Natural killer cell (primary cell): ENCODE measurements around the gene MTURN. TPM values are rescaled to one million over a fixed set of nuclear protein-coding genes. Genes with fewer than 3 reads are reported as not detected.

ENCODE experiments used
- ATAC-seq, 3 donors: fragments of 150-1000 bp in 2 of 3; fragments of 200-7000 bp in 1 of 3; cut with Tn5 transposase; 1 replicate in 1 of 3; 2 replicates in 2 of 3; pipeline ENCODE4 v1.10.0; 2021; ENCODE audit warnings: mild to moderate bottlenecking in 2 of 3, moderate library complexity in 2 of 3
- DNase-seq, 2 donors: peaks; one replicate each; pipeline versions ENCODE4 v3.0.0 to v3.0.0-alpha.2; 2013 to 2021; ENCODE audit warnings: mixed read lengths in 1 of 2
- H3K27ac ChIP-seq: one replicate; pipeline ENCODE4 v1.5.1; 2013; ENCODE audit warnings: mild to moderate bottlenecking, low read length
- H3K27me3 ChIP-seq: one replicate; pipeline ENCODE4 v1.6.1; 2013; ENCODE audit warnings: low read length; ENCODE audit not compliant: control insufficient read depth, insufficient read depth
- H3K36me3 ChIP-seq: one replicate; pipeline ENCODE4 v1.6.1; 2013; ENCODE audit warnings: low read length; ENCODE audit not compliant: control insufficient read depth, insufficient read depth
- H3K4me1 ChIP-seq: one replicate; pipeline ENCODE4 v1.6.1; 2013; ENCODE audit warnings: low read length; ENCODE audit not compliant: control insufficient read depth, insufficient read depth
- H3K4me3 ChIP-seq: one replicate; pipeline ENCODE4 v1.5.1; 2013; ENCODE audit warnings: low read length
- H3K9me3 ChIP-seq: one replicate; pipeline ENCODE4 v1.6.1; 2013; ENCODE audit warnings: low read length; ENCODE audit not compliant: control insufficient read depth, insufficient read depth
- H3K27ac Mint-ChIP-seq, 2 donors: one replicate each; pipeline ENCODE4 v1.8.0; 2022; ENCODE audit warnings: mild to moderate bottlenecking in 2 of 2, mixed read lengths in 2 of 2, moderate library complexity in 1 of 2
- H3K27me3 Mint-ChIP-seq, 2 donors: one replicate each; pipeline ENCODE4 v1.8.0; 2022; ENCODE audit warnings: low read depth in 2 of 2, mixed read lengths in 2 of 2
- H3K36me3 Mint-ChIP-seq: one replicate; pipeline ENCODE4 v1.8.0; 2022; ENCODE audit warnings: mixed read lengths
- H3K4me1 Mint-ChIP-seq, 2 donors: one replicate each; pipeline ENCODE4 v1.8.0; 2022; ENCODE audit warnings: mixed read lengths in 2 of 2
- H3K4me3 Mint-ChIP-seq: one replicate; pipeline ENCODE4 v1.8.0; 2022; ENCODE audit warnings: mild to moderate bottlenecking, moderate library complexity, mixed read lengths
- H3K9me3 Mint-ChIP-seq, 2 donors: one replicate each; pipeline ENCODE4 v1.8.0; 2022; ENCODE audit warnings: mixed read lengths in 2 of 2
- WGBS: methylation state at CpG from one replicate; pipeline ENCODE4 v1.1.7; 2013; ENCODE audit warnings: missing lambda C conversion rate; ENCODE audit not compliant: insufficient coverage; 5-methylcytosine and 5-hydroxymethylcytosine counted together
- intact Hi-C: fragments of 100-400 bp; cut with micrococcal nuclease; formaldehyde crosslinking; loops from one replicate; pipeline ENCODE4 v1.14.2; 2022
- total RNA-seq, 4 donors: library from RNA; stranded (reverse); fragments of 120-200 nt in 1 of 4; gene quantifications; one replicate each; pipeline versions ENCODE4 v1.2.3 to v1.2.4, GENCODE V29; 2013 to 2022
- TF ChIP-seq, protein P1 (sequence below): fragments of 200-600 bp; IDR thresholded peaks from one replicate; pipeline ENCODE4 v1.8.0; 2022; ENCODE audit warnings: antibody characterized with exemption

The MTURN gene
- total RNA-seq, 3 donors from 2014 or later (not counting 1 experiment from before 2014, with no cell fraction given) = 31.6 to 37.3 (median 32.8) TPM

DNA sequence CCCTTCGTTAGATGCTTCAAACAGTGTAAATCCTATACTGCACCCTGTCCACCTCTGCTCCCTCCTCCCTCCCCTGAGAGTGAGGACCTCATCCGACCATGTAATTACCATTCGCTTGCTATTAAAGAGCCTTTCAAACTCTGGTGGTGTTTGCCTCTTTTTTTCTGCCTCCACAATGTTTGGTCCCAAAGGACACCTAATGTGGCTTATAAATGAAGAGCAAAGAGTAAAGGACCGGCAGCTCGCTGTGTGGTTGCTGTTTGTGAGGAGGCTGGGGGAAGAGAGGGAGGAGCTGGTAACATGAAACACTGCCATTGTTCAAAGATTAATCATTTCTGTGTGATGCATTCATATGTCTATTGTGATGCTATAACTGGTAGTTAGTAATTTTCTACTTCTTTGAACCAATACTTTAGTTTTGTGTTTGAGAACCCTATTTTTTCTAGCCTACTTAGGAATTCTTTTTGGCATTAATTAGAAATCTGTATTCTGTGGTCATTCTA, 27.9 kb downstream of the MTURN start:
- no peaks in the 10 kb centered on the region for H3K27me3 ChIP-seq
- Mint-ChIP-seq H3K27me3 (no peaks in the 10 kb centered on the region), H3K4me3 (peak overlapping the region; percentile 85), H3K36me3 (no peaks in the 10 kb centered on the region), H3K27ac (peak overlapping the region; percentile 87 to 89), H3K9me3 (no peaks in the 10 kb centered on the region), H3K4me1 (peaks cover 45 to 52% of the 10 kb centered on the region in 2 donors)
- H3K36me3 ChIP-seq = no peaks in the 10 kb centered on the region
- H3K4me1 ChIP-seq = peaks cover 39% of the 10 kb centered on the region
- no peak overlapping the region for H3K4me3 ChIP-seq
- WGBS = 32% methylated on average over 5 of the region's 5 CpGs
- H3K9me3 ChIP-seq = no peaks in the 10 kb centered on the region
- peak overlapping the region; percentile 53 for H3K27ac ChIP-seq
- DNase-seq = peak in 1 of 2 donors; percentile 40
- intact Hi-C loops = loop anchor here (1.0 to 10.0 kb wide), 6 partner anchors 14 to 400 kb away; partner anchors contain the start of genes FKBP14 and GGCT
- peak; percentile 43 to 50 (median 43) for ATAC-seq
- TF ChIP-seq, protein P1, sequence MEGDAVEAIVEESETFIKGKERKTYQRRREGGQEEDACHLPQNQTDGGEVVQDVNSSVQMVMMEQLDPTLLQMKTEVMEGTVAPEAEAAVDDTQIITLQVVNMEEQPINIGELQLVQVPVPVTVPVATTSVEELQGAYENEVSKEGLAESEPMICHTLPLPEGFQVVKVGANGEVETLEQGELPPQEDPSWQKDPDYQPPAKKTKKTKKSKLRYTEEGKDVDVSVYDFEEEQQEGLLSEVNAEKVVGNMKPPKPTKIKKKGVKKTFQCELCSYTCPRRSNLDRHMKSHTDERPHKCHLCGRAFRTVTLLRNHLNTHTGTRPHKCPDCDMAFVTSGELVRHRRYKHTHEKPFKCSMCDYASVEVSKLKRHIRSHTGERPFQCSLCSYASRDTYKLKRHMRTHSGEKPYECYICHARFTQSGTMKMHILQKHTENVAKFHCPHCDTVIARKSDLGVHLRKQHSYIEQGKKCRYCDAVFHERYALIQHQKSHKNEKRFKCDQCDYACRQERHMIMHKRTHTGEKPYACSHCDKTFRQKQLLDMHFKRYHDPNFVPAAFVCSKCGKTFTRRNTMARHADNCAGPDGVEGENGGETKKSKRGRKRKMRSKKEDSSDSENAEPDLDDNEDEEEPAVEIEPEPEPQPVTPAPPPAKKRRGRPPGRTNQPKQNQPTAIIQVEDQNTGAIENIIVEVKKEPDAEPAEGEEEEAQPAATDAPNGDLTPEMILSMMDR = no peak

DNA sequence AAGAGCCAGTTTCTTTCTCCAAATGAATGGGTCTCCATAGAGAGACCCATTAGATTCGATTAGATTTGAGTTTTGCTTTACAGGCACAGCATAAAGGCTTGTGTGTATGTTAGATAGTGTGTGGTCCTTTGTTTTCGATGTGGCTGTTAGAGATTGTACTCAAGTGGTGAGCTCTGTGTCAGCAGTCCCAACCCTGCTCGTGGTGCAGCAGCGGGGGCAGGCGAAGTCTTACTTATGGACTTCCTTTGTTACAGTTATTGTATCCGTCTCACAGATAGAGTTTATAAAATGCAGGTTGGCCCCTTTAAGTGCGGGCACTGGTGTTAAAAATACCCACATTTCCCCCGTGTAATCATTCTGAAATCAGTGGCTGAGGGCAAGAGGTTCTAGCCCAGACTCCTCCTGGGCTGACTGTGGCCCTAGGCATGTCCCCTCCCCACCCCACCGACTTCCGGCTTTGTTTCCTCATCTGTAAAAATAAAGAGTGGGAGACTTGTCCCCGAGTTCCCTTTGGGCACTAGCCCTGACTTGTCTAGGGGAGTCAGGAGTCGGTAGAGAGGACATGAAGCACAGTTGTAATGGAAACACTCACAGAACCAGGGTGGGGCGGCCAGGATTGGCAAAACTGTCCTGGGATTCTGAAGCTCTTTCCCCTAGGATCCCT, 28.6 kb downstream of the MTURN start:
- intact Hi-C loops = loop anchor here (1.0 to 10.0 kb wide), 5 partner anchors 13 to 399 kb away; partner anchors contain the start of genes FKBP14 and GGCT
- Mint-ChIP-seq H3K9me3 (no peaks in the 10 kb centered on the region), H3K4me3 (peak overlapping the region; percentile 85), H3K27me3 (no peaks in the 10 kb centered on the region), H3K4me1 (peaks cover 45 to 52% of the 10 kb centered on the region in 2 donors), H3K27ac (peak overlapping the region; percentile 87 to 89), H3K36me3 (no peaks in the 10 kb centered on the region)
- ATAC-seq (peak; percentile 81 to 87 (median 83)), DNase-seq (peak; percentile 44 to 55)
- 13% methylated on average over 11 of the region's 13 CpGs for WGBS
- Histone ChIP-seq H3K27me3 (no peaks in the 10 kb centered on the region), H3K9me3 (no peaks in the 10 kb centered on the region), H3K27ac (peak overlapping the region; percentile 53), H3K4me3 (no peak overlapping the region), H3K36me3 (no peaks in the 10 kb centered on the region), H3K4me1 (peaks cover 39% of the 10 kb centered on the region)
- TF ChIP-seq, protein P1 = no peak

DNA sequence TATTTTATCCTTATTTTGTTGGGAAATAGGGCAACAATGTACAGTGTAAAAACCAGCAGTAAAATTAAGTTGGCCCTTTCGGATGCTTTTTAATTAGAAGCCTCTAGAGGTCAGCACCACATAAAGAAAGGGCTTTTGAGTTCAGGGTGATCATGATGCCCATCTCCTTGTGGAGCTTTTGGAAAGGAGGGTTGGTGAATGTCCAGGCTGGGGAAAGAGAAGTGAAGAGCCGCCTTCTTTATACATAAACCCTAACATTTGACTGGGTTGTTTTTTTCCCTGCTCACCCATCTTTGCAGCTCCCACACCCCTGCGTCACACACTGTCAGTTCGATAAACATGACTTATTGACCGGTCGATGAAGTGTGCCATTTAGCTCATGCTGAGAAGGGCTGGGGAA, 29.8 kb downstream of the MTURN start:
- TF ChIP-seq, protein P1 = peak; percentile 67
- Mint-ChIP-seq H3K4me3 (peak overlapping the region; percentile 74), H3K27ac (peak overlapping the region; percentile 87 to 89), H3K27me3 (no peaks in the 10 kb centered on the region), H3K9me3 (no peaks in the 10 kb centered on the region), H3K36me3 (no peaks in the 10 kb centered on the region), H3K4me1 (peaks cover 40 to 48% of the 10 kb centered on the region in 2 donors)
- 81% methylated on average over 5 of the region's 6 CpGs for WGBS
- peak in 2 of 3 donors; percentile 14 to 25 for ATAC-seq
- H3K27ac ChIP-seq = no peak overlapping the region
- H3K9me3 ChIP-seq = no peaks in the 10 kb centered on the region
- H3K27me3 ChIP-seq = no peaks in the 10 kb centered on the region
- intact Hi-C loops = loop anchor here (2.0 to 10.0 kb wide), 4 partner anchors 183 to 398 kb away; partner anchors contain the start of gene GGCT
- DNase-seq = peak in 1 of 2 donors; percentile 51
- H3K4me3 ChIP-seq = no peak overlapping the region
- no peaks in the 10 kb centered on the region for H3K36me3 ChIP-seq
- H3K4me1 ChIP-seq = peaks cover 32% of the 10 kb centered on the region
